Panc1 (cell line): ENCODE results near the gene ABHD12. TPM values are rescaled to one million over a fixed set of nuclear protein-coding genes. Genes with fewer than 3 reads are reported as not detected.

Experiments used
- ATAC-seq: fragments of 200-7000 bp; cut with Tn5 transposase; 2 replicates; pipeline ENCODE4 v1.9.1; 2020; ENCODE audit warnings: mild to moderate bottlenecking, moderate library complexity
- BruUV-seq: library from RNA; stranded (reverse); fragments of 400-500 nt; replicated peaks from 2 replicates; lab custom pipeline; 2021; lab: Mats Ljungman, UMichigan
- CTCF ChIA-PET: fragments of 300-600 bp; sonication (Branson Sonifier 250); formaldehyde crosslinking; loops from one replicate; lab custom pipeline; 2022; ENCODE audit warnings: antibody characterized with exemption; lab: Charles Lee
- POLR2A ChIA-PET: fragments of 300-600 bp; sonication (Branson Sonifier 250); formaldehyde crosslinking; loops from one replicate; lab custom pipeline; 2022; ENCODE audit warnings: antibody characterized with exemption; lab: Charles Lee
- DNase-seq: peaks from one replicate; pipeline ENCODE4 v3.0.0-alpha.2; 2010; ENCODE audit warnings: low read depth, low spot score
- H3K27ac ChIP-seq: 2 replicates; pipeline ENCODE4 v1.5.1; 2011; ENCODE audit warnings: mild to moderate bottlenecking, low read length, inconsistent platforms
- H3K27me3 ChIP-seq: fragments of 200-500 bp; sonication (Bioruptor generic); 2 replicates; pipeline ENCODE4 v1.6.0; 2014; ENCODE audit warnings: low read length, inconsistent platforms; ENCODE audit not compliant: control insufficient read depth, insufficient read depth
- H3K36me3 ChIP-seq: fragments of 200-500 bp; sonication (Bioruptor generic); 2 replicates; pipeline ENCODE4 v1.5.1; 2014; ENCODE audit warnings: inconsistent platforms, mild to moderate bottlenecking, low read length, moderate library complexity; ENCODE audit not compliant: control insufficient read depth, insufficient read depth
- H3K4me1 ChIP-seq: 2 replicates; pipeline ENCODE4 v1.5.1; 2011; ENCODE audit warnings: inconsistent platforms, mild to moderate bottlenecking, low read length, moderate library complexity; ENCODE audit not compliant: control insufficient read depth, insufficient read depth
- H3K4me3 ChIP-seq, 2 experiments: 2 replicates each; pipeline ENCODE4 v1.5.1; 2011 to 2012; ENCODE audit warnings: low read depth in 2 of 2, low read length in 2 of 2, mild to moderate bottlenecking in 2 of 2, inconsistent platforms in 1 of 2, moderate library complexity in 1 of 2
- H3K9me3 ChIP-seq: fragments of 200-500 bp; sonication (Bioruptor generic); 2 replicates; pipeline ENCODE4 v1.5.1; 2014; ENCODE audit warnings: low read depth, mild to moderate bottlenecking, inconsistent platforms, low read length, moderate library complexity; ENCODE audit not compliant: control insufficient read depth, insufficient read depth
- POLR2AphosphoS5 ChIP-seq: IDR thresholded peaks from 2 replicates; pipeline ENCODE4 v1.6.1; 2012; ENCODE audit warnings: mild to moderate bottlenecking, low read depth, low read length, moderate library complexity
- REST ChIP-seq, 2 experiments: IDR thresholded peaks; 2 replicates each; pipeline ENCODE4 v1.6.1; 2011 to 2012; ENCODE audit warnings: low read depth in 2 of 2, control low read depth in 1 of 2, low read length in 1 of 2, mild to moderate bottlenecking in 1 of 2, moderate library complexity in 1 of 2; ENCODE audit not compliant: insufficient read depth in 1 of 2
- SIN3A ChIP-seq: IDR thresholded peaks from 2 replicates; pipeline ENCODE4 v1.6.1; 2012; ENCODE audit warnings: low read depth, mild to moderate bottlenecking, low read length, moderate library complexity, borderline replicate concordance; ENCODE audit not compliant: insufficient read depth
- TCF7L2 ChIP-seq: IDR thresholded peaks from 2 replicates; pipeline ENCODE4 v1.6.1; 2011; ENCODE audit warnings: mild to moderate bottlenecking, low read depth, low read length, inconsistent platforms
- in situ Hi-C: cut with HindIII; loops from 2 replicates; pipeline ENCODE4 v1.10.0; 2016; ENCODE audit warnings: low sequenced_read_pairs, low pct_unique_long_range_greater_than_20kb
- intact Hi-C: fragments of 100-400 bp; cut with micrococcal nuclease; formaldehyde crosslinking; loops from one replicate; pipeline ENCODE4 v1.10.0; 2022; ENCODE audit not compliant: unreplicated experiment
- total RNA-seq: library from RNA; stranded (reverse); gene quantifications from one replicate; pipeline ENCODE4 v1.2.1, GENCODE V29; 2021; ENCODE audit not compliant: unreplicated experiment
- TF ChIP-seq, protein P1 (sequence below): fragments of 450-650 bp; IDR thresholded peaks from 2 replicates; pipeline ENCODE4 v1.5.1; 2017; ENCODE audit warnings: mild to moderate bottlenecking

The ABHD12 gene
- total RNA-seq, 1 experiment from 2014 or later: 90.9 TPM

DNA sequence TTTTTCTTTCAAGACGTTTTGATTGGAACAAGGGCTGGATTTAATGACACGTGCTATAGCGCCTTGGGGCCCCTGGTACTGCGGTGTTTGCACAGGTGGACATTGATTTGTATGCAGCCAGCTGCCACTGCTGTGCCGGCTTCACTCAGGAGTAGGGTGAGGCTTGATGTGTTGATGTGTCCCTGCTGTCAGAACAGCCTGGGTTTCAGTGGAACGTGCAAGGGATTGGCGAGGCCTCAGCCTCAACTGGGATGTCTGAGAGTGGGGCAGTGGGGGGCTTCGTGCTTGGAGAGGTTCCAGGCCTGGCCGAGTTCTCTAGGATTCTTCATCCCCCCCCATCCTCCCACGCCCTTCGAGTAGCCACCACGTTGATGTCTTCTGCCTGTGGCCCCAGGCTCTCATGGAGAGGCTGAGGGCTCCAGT, 119.8 kb downstream of the ABHD12 start:
- intact Hi-C loops (no loop called here), in situ Hi-C loops (no loop called here)
- Histone ChIP-seq H3K4me1 (no peaks in the 10 kb centered on the region; the same call in 1 of the 2 replicates), H3K27ac (no peak overlapping the region), H3K27me3 (no peaks in the 10 kb centered on the region), H3K9me3 (no peaks in the 10 kb centered on the region), H3K36me3 (peaks cover 36% of the 10 kb centered on the region), H3K4me3 (no peak overlapping the region)
- ChIA-PET POLR2A (no interaction called here), CTCF (no interaction called here)
- no peak for TF ChIP-seq REST (IDR thresholded peaks at IDR 0.05; ENCODE audit: insufficient read depth in 1 of 2, low read depth in 2 of 2, low read length in 1 of 2)
- no TSS peak for BruUV-seq
- no peak for DNase-seq
- ATAC-seq: no peak

DNA sequence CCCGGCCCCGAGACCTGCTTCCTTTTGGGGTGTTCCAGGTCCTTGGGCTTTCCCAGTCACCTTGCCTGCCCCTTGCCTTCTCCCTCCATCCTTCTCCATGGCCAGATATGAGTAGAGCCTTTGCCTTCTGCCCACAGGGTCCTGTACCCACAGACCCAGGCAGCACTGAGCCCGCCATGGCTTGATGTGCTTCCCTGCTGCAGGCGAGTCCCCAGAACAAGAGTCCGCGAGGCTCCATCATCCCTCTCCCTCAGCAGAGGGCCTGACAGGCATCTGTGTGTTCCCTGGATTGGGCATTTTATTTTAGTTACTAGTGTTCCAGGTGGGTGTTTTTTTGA, 120.8 kb downstream of the ABHD12 start:
- no peaks in the 10 kb centered on the region for H3K9me3 ChIP-seq
- no peak overlapping the region for H3K27ac ChIP-seq
- no peaks in the 10 kb centered on the region for H3K27me3 ChIP-seq
- ChIA-PET POLR2A (interaction anchor here (0.7 kb wide), 1 partner anchor 402 kb away, joined by 8 read pairs; no protein-coding TSS in a partner anchor), CTCF (no interaction called here)
- no peaks in the 10 kb centered on the region; the same call in 1 of the 2 replicates for H3K4me1 ChIP-seq
- BruUV-seq: no TSS peak
- H3K4me3 ChIP-seq: no peak overlapping the region
- in situ Hi-C loops (no loop called here), intact Hi-C loops (no loop called here)
- ATAC-seq: no peak
- DNase-seq: no peak
- TF ChIP-seq POLR2AphosphoS5 (no peak), REST (IDR thresholded peaks at IDR 0.05; ENCODE audit: insufficient read depth in 1 of 2, low read depth in 2 of 2, low read length in 1 of 2) (no peak), SIN3A (no peak), TCF7L2 (no peak)
- TF ChIP-seq, protein P1, sequence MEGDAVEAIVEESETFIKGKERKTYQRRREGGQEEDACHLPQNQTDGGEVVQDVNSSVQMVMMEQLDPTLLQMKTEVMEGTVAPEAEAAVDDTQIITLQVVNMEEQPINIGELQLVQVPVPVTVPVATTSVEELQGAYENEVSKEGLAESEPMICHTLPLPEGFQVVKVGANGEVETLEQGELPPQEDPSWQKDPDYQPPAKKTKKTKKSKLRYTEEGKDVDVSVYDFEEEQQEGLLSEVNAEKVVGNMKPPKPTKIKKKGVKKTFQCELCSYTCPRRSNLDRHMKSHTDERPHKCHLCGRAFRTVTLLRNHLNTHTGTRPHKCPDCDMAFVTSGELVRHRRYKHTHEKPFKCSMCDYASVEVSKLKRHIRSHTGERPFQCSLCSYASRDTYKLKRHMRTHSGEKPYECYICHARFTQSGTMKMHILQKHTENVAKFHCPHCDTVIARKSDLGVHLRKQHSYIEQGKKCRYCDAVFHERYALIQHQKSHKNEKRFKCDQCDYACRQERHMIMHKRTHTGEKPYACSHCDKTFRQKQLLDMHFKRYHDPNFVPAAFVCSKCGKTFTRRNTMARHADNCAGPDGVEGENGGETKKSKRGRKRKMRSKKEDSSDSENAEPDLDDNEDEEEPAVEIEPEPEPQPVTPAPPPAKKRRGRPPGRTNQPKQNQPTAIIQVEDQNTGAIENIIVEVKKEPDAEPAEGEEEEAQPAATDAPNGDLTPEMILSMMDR: no peak
- H3K36me3 ChIP-seq: peaks cover 37% of the 10 kb centered on the region
